ENCODE measurements around the gene BIN1. TPM values are rescaled to one million over a fixed set of nuclear protein-coding genes. Genes with fewer than 3 reads are reported as not detected.

BIN1 gene
- polyA plus RNA-seq, 1 of the 3 experiments (the other 2 are of a cell fraction), result 40.3 TPM

- 58% methylated on average over 3 of the region's 3 CpGs for WGBS (ENCODE audit: low lambda C conversion rate)
- Histone ChIP-seq H3K27me3 (ENCODE audit: insufficient read depth) (no peaks in the 10 kb centered on the region), H3K27ac (ENCODE audit: low read depth in 2 of 2, low read length in 1 of 2) (no peak overlapping the region), H3K79me2 (ENCODE audit: insufficient read depth) (no peaks in the 10 kb centered on the region), H2AFZ (ENCODE audit: low read depth) (no peak overlapping the region), H4K20me1 (ENCODE audit: insufficient read depth) (no peaks in the 10 kb centered on the region), H3K4me3 (ENCODE audit: low read depth in 2 of 2, low read length in 1 of 2) (no peak overlapping the region), H3K36me3 (replicated peaks in 1 of 2; ENCODE audit: control insufficient read depth in 1 of 2, insufficient read depth in 2 of 2, low read length in 1 of 2) (no peaks in the 10 kb centered on the region), H3K4me1 (ENCODE audit: control insufficient read depth in 1 of 2, insufficient read depth in 2 of 2, low read depth in 1 of 2, low read length in 1 of 2) (peaks cover 0 to 2% of the 10 kb centered on the region in 2 experiments; a peak in 1 of 4 replicates), H3F3A (replicated peaks; ENCODE audit: insufficient read depth) (no peaks in the 10 kb centered on the region), H3K9me3 (no peaks in the 10 kb centered on the region), H3K9ac (no peak overlapping the region), H3K4me2 (no peak overlapping the region), H3K9me2 (no peaks in the 10 kb centered on the region)
- no peak for DNase-seq
- CTCF ChIA-PET, result interaction anchor here (0.7 to 2.0 kb wide), 2 partner anchors 23 to 223 kb away, joined by 3 to 5 read pairs; no protein-coding TSS in a partner anchor
- TF ChIP-seq, protein P1, sequence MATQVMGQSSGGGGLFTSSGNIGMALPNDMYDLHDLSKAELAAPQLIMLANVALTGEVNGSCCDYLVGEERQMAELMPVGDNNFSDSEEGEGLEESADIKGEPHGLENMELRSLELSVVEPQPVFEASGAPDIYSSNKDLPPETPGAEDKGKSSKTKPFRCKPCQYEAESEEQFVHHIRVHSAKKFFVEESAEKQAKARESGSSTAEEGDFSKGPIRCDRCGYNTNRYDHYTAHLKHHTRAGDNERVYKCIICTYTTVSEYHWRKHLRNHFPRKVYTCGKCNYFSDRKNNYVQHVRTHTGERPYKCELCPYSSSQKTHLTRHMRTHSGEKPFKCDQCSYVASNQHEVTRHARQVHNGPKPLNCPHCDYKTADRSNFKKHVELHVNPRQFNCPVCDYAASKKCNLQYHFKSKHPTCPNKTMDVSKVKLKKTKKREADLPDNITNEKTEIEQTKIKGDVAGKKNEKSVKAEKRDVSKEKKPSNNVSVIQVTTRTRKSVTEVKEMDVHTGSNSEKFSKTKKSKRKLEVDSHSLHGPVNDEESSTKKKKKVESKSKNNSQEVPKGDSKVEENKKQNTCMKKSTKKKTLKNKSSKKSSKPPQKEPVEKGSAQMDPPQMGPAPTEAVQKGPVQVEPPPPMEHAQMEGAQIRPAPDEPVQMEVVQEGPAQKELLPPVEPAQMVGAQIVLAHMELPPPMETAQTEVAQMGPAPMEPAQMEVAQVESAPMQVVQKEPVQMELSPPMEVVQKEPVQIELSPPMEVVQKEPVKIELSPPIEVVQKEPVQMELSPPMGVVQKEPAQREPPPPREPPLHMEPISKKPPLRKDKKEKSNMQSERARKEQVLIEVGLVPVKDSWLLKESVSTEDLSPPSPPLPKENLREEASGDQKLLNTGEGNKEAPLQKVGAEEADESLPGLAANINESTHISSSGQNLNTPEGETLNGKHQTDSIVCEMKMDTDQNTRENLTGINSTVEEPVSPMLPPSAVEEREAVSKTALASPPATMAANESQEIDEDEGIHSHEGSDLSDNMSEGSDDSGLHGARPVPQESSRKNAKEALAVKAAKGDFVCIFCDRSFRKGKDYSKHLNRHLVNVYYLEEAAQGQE (IDR thresholded peaks at IDR 0.05; ENCODE audit: low read depth, low read length), result no peak
- TF ChIP-seq CTCF (IDR thresholded peaks at IDR 0.05) (no peak), CHD2 (IDR thresholded peaks at IDR 0.05; ENCODE audit: low read length, partially characterized antibody) (no peak), NFIC (IDR thresholded peaks at IDR 0.05; ENCODE audit: borderline replicate concordance) (no peak), ELF1 (IDR thresholded peaks at IDR 0.05) (no peak), FOSL2 (IDR thresholded peaks at IDR 0.05; ENCODE audit: borderline replicate concordance, low read depth) (no peak), SMC3 (IDR thresholded peaks at IDR 0.05; ENCODE audit: low read depth, low read length) (no peak), FOXJ3 (CRISPR knock-in tag; IDR thresholded peaks at IDR 0.05) (no peak), NRF1 (IDR thresholded peaks at IDR 0.05; ENCODE audit: low read depth, low read length) (no peak), IRF3 (IDR thresholded peaks at IDR 0.05; ENCODE audit: low read depth, low read length) (no peak), GABPA (IDR thresholded peaks at IDR 0.05; ENCODE audit: low read depth) (no peak), POLR2AphosphoS5 (IDR thresholded peaks at IDR 0.05; ENCODE audit: low read depth, low read length) (no peak), PBX3 (IDR thresholded peaks at IDR 0.05) (no peak), MXI1 (IDR thresholded peaks at IDR 0.05; ENCODE audit: low read depth, low read length) (no peak), TEAD4 (IDR thresholded peaks at IDR 0.05; ENCODE audit: borderline replicate concordance, insufficient read depth) (no peak), RFX5 (IDR thresholded peaks at IDR 0.05; ENCODE audit: low read length) (no peak), RCOR1 (IDR thresholded peaks at IDR 0.05; ENCODE audit: low read length) (no peak)
- POLR2A ChIA-PET, result no interaction called here
Observed at GRCh38 chr2:127000194-127000593, 106.8 kb downstream of the BIN1 start.
